NCI-H2171 treated with DMSO at 0.1 percent for 48 hours (cell line): ENCODE results near the gene BMERB1.
"Not testable (repeated sequence)": the region's sequence is repeated elsewhere in the genome, so short reads cannot be mapped to it uniquely, and the experiment has no call there.

Experiments used
- DNase-seq: peaks from one replicate; lab custom pipeline; 2025; lab: John Stamatoyannopoulos, UW

Gene BMERB1

DNA sequence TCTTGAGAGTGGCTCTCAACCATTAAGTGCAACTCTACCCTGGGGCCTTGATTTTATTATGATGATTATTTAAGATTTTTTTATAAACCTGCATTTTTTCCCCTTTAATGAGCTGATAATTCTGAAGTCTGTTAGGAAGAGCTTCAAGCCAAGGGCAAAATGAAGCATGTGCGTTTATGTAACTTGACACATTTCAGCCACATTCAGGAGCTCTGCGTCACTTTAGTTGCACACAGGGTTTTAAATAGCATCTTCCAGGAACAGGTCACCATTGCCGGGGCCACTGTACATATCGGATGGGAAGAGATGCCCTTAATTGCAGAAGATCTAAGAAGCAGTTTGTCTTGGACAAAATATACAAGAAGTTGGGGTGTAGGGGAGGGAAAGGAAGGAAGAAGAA is 89.6 kb downstream of the BMERB1 start:
- no peak for DNase-seq

GRCh38 chr16:15524966-15525365 is 90.6 kb downstream of the BMERB1 start:
- no peak for DNase-seq

DNA sequence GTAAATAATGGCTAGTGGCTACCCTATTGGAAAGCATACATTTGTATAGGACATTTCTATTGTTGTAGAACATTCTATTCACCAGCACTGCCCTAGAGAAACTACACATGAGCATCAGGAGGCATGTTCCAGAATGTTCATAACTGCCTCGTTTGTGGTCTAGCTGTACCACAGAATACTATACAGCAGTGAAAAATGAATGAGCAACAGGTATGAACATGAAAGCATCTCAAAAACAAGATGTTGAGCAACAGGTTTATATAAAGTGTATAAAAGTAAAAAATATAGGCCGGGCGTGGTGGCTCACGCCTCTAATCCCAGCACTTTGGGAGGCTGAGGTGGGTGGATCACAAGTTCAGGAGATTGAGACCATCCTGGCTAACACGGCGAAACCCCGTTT is 91.7 kb downstream of the BMERB1 start:
- no peak for DNase-seq

GRCh38 chr16:15526731-15527130 is 92.3 kb downstream of the BMERB1 start:
- DNase-seq: no peak

GRCh38 chr16:15529673-15530072 is 95.3 kb downstream of the BMERB1 start:
- DNase-seq: no peak

GRCh38 chr16:15530085-15530484 is 95.7 kb downstream of the BMERB1 start:
- DNase-seq: no peak

GRCh38 chr16:15532825-15533224 is 98.4 kb downstream of the BMERB1 start:
- no peak for DNase-seq

DNA sequence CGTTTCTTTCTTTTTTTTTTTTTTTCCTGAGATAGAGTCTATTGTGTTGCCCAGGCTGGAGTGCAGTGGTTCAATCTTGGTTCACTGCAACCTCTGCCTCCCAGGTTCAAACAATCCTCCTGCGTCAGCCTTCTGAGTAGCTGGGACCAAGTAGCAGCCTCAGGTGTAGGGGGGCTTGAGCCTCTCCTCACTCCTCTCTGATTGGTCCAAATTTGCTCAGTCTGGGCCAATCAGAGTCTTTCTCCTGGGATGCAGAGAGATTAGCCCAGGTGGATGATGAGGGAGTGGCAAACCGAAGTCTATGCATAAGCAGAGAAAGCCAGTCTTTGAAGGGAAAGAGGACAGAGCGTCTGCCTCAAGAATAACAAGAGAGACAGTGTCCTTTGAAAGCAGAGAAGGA is 99.0 kb downstream of the BMERB1 start:
- DNase-seq: no peak

DNA sequence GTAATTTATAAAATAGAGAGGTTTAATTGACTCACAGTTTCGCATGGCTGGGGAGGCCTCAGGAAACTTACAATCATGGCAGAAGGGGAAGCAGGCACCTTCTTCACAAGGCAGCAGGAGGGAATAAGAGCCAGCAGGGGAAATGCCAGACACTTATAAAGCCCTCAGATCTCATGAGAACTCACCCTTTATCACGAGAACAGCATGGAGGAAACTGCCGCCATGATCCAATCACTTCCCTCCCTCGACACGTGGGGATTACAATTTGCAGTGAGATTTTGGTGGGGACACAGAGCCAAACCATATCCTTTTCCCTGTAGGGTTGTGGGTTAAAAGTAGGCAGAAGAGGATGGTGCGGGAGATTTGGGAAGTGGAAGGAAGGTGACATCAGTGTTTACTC is 101.4 kb downstream of the BMERB1 start:
- DNase-seq: no peak

DNA sequence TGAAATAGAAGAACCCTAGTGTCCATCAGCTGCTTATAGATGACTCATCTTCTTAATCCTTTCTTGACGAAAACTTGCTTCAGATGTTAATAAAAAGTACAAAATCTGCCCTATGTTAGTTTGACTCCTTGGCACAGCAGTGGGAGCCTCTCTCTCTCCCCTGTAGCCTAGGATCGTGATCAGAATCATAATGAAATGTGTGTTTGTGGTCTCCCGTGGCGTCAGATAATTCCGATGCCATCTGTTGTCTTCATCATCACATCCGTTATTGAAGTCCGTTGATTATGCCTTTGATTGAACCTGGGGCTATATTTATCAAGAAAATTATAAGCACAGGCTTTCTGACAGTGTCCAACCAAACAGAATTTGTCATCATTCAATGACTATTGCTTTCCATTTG is 102.5 kb downstream of the BMERB1 start:
- DNase-seq: peak; percentile 5

- peak; percentile 19 for DNase-seq
These were observed 104.1 kb downstream of the BMERB1 start for GRCh38 chr16:15538507-15538906.

DNA sequence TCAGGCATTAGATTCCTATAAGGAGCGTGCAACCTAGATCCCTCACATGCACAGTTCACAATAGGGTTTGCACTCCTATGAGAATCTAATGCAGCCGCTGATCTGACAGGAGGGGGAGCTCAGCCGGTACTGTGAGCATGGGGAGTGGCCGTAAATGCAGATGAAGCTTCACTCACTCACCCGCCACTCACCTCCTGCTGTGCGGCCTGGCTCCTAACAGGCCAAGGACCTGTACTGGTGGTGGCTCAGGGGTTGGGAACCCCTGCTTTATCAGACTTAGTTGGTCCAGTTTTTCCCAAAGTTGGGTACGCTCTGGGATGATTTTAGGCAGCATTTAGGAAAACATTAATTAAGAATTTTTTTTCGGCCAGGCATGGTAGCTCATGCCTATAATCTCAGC is 104.8 kb downstream of the BMERB1 start:
- no peak for DNase-seq

DNA sequence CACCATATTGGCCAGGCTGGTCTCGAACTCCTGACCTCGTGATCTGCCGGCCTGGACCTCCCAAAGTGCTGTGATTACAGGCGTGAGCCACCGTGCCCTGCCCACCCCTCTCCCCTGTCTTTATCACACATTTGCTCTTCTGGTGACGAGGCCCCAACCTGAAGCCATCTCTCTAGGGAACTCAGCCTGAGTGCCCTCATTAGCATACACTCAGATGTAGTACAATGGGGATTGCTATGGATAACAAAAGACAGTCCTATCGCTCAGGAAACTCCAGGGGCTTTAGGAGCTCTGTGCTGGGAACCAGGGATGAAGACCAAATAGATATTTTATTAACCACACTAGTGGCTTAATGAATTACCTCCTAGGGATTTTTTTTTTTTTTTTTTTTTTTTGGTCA is 107.9 kb downstream of the BMERB1 start:
- peak; percentile 61 for DNase-seq

DNA sequence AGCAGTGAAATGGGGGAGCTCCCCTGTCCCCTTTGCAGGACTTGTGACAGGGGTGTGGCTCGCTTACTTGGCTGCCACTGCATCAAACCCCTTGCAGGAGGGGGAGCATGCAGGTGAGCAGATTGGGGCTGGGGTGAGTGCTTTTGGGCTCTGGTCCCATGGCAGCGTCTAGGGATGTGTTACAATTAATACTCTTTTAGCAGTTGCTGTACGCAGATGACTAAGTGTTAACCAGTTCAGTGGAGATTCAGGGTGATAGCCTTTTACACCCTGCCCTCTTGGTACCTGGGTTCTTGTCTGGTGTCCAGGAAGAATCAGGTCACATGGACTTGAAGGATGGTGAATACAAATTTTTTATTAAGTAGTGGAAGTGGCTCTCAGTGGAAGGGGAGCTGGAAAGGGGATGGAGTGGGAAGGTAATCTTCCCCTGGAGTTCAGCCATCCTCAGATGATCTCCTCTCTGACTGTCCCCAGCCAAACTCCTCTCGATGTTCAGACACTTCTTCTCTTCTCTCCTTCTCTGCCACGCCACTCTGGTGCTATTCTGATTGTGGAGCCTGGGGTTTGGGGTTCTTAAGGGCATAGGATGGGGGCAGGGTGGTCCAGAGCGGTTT is 108.5 kb downstream of the BMERB1 start:
- DNase-seq: no peak

GRCh38 chr16:15544405-15544804 is 110.0 kb downstream of the BMERB1 start:
- DNase-seq: no peak

GRCh38 chr16:15545544-15545943 is 111.2 kb downstream of the BMERB1 start:
- no peak for DNase-seq

DNA sequence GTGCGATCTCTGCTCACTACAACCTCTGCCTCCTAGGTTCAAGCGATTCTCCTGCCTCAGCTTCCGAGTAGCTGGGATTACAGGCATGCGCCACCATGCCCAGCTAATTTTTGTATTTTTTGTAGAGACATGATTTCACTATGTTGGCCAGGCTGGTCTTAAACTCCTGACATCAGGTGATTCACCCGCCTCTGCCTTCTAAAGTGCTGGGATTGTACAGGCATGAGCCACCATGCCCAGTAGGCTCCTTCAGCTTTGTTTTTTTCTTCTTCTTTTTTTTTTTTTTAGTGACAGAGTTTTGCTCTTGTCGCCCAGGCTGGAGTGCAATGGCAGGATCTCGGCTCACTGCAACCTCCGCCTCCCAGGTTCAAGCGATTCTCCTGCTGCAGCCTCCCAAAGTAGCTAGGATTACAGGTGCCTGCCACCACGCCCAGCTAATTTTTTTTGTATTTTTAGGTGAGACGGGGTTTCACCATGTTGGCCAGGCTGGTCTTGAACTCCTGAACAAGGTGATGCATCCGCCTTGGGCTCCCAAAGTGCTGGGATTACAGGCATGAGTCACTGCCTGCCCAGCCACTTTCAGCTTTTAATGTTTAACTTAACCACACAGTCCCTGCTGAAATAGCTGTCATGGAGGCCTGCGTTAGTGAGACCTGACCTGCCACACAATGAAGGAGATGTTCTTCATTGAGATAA is 112.8 kb downstream of the BMERB1 start:
- not testable (repeated sequence) for DNase-seq

DNA sequence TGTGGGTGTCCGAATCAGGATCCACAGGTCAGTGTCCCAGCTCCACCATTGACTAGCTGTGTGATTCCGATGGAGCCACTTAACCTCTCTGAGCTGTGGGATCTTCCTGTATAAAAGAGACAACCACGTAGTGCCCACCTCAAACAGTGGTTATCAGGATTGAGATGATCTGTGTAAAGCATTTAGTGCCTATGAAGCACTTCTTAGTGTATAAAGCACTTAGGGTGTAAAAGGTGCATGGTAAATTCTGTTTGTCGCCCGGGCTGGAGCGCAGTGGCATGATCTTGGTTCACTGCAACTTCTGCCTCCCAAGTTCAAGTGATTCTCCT is 113.3 kb downstream of the BMERB1 start:
- DNase-seq: no peak

- no peak for DNase-seq
These were observed 114.1 kb downstream of the BMERB1 start for GRCh38 chr16:15548482-15548891.

GRCh38 chr16:15552507-15552906 is 118.1 kb downstream of the BMERB1 start:
- DNase-seq: no peak

DNA sequence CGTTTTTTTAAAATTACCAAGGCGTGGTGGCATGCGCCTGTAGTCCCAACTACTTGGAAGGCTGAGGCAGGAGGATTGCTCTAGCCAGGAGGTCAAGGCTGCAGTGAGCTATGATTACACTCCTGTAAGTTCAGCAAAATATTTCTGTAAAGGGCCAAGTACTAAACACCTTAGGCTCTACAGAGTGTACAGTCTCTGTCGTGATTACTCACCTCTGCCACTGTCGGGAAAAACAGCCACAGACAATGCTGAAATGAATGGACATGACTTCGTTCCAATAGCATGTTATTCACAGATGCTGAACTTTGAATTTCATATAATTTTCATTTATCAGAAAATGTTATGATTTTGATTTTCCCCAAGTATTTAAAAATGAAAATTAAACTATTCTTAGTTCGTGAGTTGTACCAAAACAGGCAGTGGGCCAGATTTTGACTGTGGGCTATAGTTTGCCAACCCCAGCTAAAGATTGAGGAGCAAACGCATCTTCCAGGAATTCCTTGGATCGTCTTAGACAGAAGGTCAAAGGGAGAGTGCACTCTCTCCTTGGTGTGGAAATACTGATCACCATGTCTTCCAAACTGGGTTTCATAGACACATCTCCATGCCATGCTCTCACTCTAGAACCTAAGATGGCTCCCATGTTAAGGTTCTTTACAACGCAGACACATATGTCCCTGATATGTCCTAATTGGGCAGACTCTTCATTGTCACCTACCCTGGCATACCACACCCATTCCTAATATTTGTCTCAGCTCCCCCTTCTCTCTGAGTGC is 119.1 kb downstream of the BMERB1 start:
- DNase-seq: no peak

- DNase-seq: no peak
These were observed 121.7 kb downstream of the BMERB1 start for GRCh38 chr16:15556130-15556529.

GRCh38 chr16:15557258-15557657 is 122.9 kb downstream of the BMERB1 start:
- DNase-seq: no peak
